ENCODE results near the gene MTMR2. TPM values are rescaled to one million over a fixed set of nuclear protein-coding genes. Genes with fewer than 3 reads are reported as not detected.

Gene MTMR2
- total and polyA plus RNA-seq, 2 experiments from 2014 or later = 26.6 to 52.6 TPM

DNA sequence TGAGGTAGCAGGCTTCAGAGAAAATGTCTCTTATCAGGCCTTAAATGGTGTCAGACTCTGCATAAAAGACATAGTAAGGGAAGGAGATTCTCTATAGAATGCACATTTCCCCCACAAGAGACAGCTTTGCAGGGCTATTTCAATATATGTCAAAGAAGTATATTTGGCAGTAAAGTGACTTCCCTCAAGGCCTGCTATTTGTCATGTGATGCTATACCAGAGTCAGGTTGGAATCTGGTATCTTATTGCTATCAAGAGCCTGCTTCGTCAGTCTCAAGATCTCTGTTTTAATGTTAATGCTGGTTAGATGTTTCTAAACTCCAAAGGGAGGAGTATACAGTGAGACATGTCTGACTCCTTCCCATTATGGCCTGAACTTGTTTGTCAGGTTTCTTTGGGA is 40.4 kb upstream of the MTMR2 start (continued):
- TF ChIP-seq ZNF462 (CRISPR knock-in tag; IDR thresholded peaks at IDR 0.05) = no peak
- no peak for TF ChIP-seq STAT1 (IDR thresholded peaks at IDR 0.05; ENCODE audit: unreplicated experiment)

DNA sequence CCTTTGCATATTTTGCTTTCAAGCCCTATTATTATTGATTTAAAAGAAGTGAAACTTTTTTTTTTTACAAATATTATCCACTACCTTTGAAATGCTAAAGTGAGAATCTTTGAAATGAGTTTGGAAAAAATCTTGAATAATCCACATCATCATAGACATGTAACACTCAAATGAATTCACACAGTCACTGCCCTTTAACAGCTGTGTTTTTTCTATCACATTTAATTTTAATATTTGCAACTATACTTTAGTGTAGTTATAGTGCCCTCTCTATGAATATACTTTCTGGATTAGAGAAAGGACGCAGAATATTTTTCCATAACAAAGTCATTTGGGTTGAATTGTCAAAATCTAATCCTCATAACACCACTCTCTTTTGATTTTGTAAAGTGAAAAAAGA is 37.9 kb upstream of the MTMR2 start:
- Histone ChIP-seq H3K4me1 (ENCODE audit: insufficient read depth) (peaks cover 9% of the 10 kb centered on the region; the same call in 1 of the 2 replicates), H3F3A (replicated peaks; ENCODE audit: low read depth) (no peaks in the 10 kb centered on the region), H3K4me2 (no peak overlapping the region), H3K27ac (ENCODE audit: low read depth) (no peak overlapping the region), H3K4me3 (no peak overlapping the region), H4K20me1 (replicated peaks; ENCODE audit: insufficient read depth) (no peaks in the 10 kb centered on the region), H2AFZ (no peak overlapping the region), H3K36me3 (ENCODE audit: insufficient read depth) (no peaks in the 10 kb centered on the region), H3K79me2 (replicated peaks; ENCODE audit: insufficient read depth) (no peaks in the 10 kb centered on the region), H3K9me2 (ENCODE audit: insufficient read depth) (no peaks in the 10 kb centered on the region; the same call in 1 of the 2 replicates), H3K27me3 (ENCODE audit: insufficient read depth) (no peaks in the 10 kb centered on the region)
- ATAC-seq (no peak), DNase-seq (ENCODE audit: low spot score) (no peak)
- peaks cover 6% of the 10 kb centered on the region; the same call in 1 of the 3 replicates for H3K4me1 Mint-ChIP-seq
- no peaks in the 10 kb centered on the region for H3K27me3 Mint-ChIP-seq (ENCODE audit: insufficient read depth, low read depth, poor library complexity)
- H3K4me3 Mint-ChIP-seq = no peak overlapping the region
- no peaks in the 10 kb centered on the region for H3K36me3 Mint-ChIP-seq (ENCODE audit: low read depth)
- no peaks in the 10 kb centered on the region for H3K9me3 Mint-ChIP-seq
- H3K27ac Mint-ChIP-seq = no peak overlapping the region
- TF ChIP-seq, protein P1, sequence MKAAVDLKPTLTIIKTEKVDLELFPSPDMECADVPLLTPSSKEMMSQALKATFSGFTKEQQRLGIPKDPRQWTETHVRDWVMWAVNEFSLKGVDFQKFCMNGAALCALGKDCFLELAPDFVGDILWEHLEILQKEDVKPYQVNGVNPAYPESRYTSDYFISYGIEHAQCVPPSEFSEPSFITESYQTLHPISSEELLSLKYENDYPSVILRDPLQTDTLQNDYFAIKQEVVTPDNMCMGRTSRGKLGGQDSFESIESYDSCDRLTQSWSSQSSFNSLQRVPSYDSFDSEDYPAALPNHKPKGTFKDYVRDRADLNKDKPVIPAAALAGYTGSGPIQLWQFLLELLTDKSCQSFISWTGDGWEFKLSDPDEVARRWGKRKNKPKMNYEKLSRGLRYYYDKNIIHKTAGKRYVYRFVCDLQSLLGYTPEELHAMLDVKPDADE (IDR thresholded peaks at IDR 0.05) = no peak
- TF ChIP-seq STAT1 (IDR thresholded peaks at IDR 0.05; ENCODE audit: unreplicated experiment) = no peak
- no peak for TF ChIP-seq POLR2AphosphoS5 (IDR thresholded peaks at IDR 0.05; ENCODE audit: low read depth)
- no peak for TF ChIP-seq CTCF (conservative IDR thresholded peaks at IDR 0.05; ENCODE audit: low read depth in 2 of 2)
- no peak for TF ChIP-seq JUNB (IDR thresholded peaks at IDR 0.05; ENCODE audit: unreplicated experiment)
- TF ChIP-seq ZNF114 (CRISPR knock-in tag; IDR thresholded peaks at IDR 0.05) = no peak
- TF ChIP-seq ZNF331 (CRISPR knock-in tag; IDR thresholded peaks at IDR 0.05; ENCODE audit: low read depth) = no peak
- no peak for TF ChIP-seq EZH2 (IDR thresholded peaks at IDR 0.05; ENCODE audit: low read depth, unreplicated experiment)
- TF ChIP-seq CREB1 (CRISPR knock-in tag; IDR thresholded peaks at IDR 0.05; ENCODE audit: low read depth) = no peak
- no peak for TF ChIP-seq EZH2phosphoT487 (IDR thresholded peaks at IDR 0.05; ENCODE audit: unreplicated experiment)
- TF ChIP-seq, protein P2, sequence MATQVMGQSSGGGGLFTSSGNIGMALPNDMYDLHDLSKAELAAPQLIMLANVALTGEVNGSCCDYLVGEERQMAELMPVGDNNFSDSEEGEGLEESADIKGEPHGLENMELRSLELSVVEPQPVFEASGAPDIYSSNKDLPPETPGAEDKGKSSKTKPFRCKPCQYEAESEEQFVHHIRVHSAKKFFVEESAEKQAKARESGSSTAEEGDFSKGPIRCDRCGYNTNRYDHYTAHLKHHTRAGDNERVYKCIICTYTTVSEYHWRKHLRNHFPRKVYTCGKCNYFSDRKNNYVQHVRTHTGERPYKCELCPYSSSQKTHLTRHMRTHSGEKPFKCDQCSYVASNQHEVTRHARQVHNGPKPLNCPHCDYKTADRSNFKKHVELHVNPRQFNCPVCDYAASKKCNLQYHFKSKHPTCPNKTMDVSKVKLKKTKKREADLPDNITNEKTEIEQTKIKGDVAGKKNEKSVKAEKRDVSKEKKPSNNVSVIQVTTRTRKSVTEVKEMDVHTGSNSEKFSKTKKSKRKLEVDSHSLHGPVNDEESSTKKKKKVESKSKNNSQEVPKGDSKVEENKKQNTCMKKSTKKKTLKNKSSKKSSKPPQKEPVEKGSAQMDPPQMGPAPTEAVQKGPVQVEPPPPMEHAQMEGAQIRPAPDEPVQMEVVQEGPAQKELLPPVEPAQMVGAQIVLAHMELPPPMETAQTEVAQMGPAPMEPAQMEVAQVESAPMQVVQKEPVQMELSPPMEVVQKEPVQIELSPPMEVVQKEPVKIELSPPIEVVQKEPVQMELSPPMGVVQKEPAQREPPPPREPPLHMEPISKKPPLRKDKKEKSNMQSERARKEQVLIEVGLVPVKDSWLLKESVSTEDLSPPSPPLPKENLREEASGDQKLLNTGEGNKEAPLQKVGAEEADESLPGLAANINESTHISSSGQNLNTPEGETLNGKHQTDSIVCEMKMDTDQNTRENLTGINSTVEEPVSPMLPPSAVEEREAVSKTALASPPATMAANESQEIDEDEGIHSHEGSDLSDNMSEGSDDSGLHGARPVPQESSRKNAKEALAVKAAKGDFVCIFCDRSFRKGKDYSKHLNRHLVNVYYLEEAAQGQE (IDR thresholded peaks at IDR 0.05; ENCODE audit: unreplicated experiment) = no peak
- TF ChIP-seq NANOG (IDR thresholded peaks at IDR 0.05; ENCODE audit: borderline replicate concordance) = no peak

All from GM23338 (cell line).